BE2C (cell line): ENCODE results near the gene METRN.
A peak's percentile ranks its signal among the peaks of the same experiment; 100 is the strongest.

Source experiments
- DNase-seq: peaks from one replicate; pipeline ENCODE4 v3.0.0-alpha.2; 2020
- H3K27me3 ChIP-seq: fragments of 250-450 bp; sonication (Bioruptor Pico); 2 replicates; pipeline ENCODE4 v1.5.1; 2020; ENCODE audit warnings: mild to moderate bottlenecking
- H3K36me3 ChIP-seq: fragments of 250-450 bp; sonication (Bioruptor Pico); 2 replicates; pipeline ENCODE4 v1.5.1; 2020; ENCODE audit warnings: mild to moderate bottlenecking
- H3K4me1 ChIP-seq: fragments of 250-450 bp; sonication (Bioruptor Pico); 2 replicates; pipeline ENCODE4 v1.5.1; 2020
- H3K4me3 ChIP-seq: 2 replicates; pipeline ENCODE4 v1.5.1; 2011; ENCODE audit warnings: low read depth, low read length
- H3K9me3 ChIP-seq: fragments of 250-450 bp; sonication (Bioruptor Pico); 2 replicates; pipeline ENCODE4 v1.5.1; 2020
- CTCF ChIP-seq: IDR thresholded peaks from 2 replicates; pipeline ENCODE4 v1.5.1; 2012; ENCODE audit warnings: mild to moderate bottlenecking, low read depth, low read length

Gene METRN

DNA sequence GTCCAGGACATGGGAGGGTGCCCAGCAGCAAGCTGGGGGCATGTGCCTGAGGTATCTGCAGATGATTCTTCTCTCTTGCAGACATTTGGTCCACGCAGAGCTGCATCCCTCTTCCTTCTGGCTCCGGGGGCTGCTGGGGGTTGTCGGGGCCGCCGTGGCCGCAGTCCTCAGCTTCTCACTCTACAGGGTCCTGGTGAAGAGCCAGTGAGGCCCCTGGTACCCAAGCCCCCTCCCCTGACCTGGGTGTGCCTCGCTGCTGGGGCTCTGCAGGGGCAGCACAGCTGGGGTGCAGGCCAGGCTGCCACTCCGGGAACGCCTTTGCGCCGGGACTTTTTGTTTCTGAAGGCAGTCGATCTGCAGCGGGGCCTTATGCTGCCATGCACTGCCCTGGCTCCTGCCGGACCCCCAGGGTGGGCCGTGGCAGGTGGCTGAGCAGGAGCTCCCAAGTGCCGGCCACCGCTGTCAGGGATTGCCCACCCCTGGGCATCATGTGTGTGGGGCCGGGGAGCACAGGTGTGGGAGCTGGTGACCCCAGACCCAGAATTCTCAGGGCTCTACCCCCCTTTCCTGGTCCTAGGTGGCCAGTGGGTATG, 41.4 kb upstream of the METRN start:
- TF ChIP-seq CTCF, result no peak
- DNase-seq, result no peak
- no peaks in the 10 kb centered on the region for H3K9me3 ChIP-seq
- H3K27me3 ChIP-seq, result no peaks in the 10 kb centered on the region
- 0 out of 2 replicates have a peak, but pooled peaks cover 4% of the 10 kb centered on the region for H3K4me1 ChIP-seq
- H3K36me3 ChIP-seq, result peaks cover 54% of the 10 kb centered on the region
- H3K4me3 ChIP-seq, result no peak overlapping the region

- no peaks in the 10 kb centered on the region for H3K27me3 ChIP-seq
- no peak overlapping the region for H3K4me3 ChIP-seq
- H3K36me3 ChIP-seq, result peaks cover 47% of the 10 kb centered on the region
- no peak for DNase-seq
- TF ChIP-seq CTCF, result no peak
- no peaks in the 10 kb centered on the region for H3K9me3 ChIP-seq
- H3K4me1 ChIP-seq, result peaks cover 7% of the 10 kb centered on the region
Measured at GRCh38 chr16:674214-674881, 40.6 kb upstream of the METRN start.

- Histone ChIP-seq H3K36me3 (peaks cover 39% of the 10 kb centered on the region), H3K4me3 (peak within 1 kb of the TSS; percentile 24; the same call in 1 of the 2 replicates), H3K4me1 (peaks cover 7% of the 10 kb centered on the region), H3K27me3 (no peaks in the 10 kb centered on the region), H3K9me3 (no peaks in the 10 kb centered on the region)
- DNase-seq, result peak; percentile 53
- no peak for TF ChIP-seq CTCF
Measured at GRCh38 chr16:674968-675883, 39.7 kb upstream of the METRN start, which contains the start of gene RHBDL1. TSS of gene RHBDL1 (plus strand) at chr16:675671. CDS start at chr16:675791, 120 bp downstream.

DNA sequence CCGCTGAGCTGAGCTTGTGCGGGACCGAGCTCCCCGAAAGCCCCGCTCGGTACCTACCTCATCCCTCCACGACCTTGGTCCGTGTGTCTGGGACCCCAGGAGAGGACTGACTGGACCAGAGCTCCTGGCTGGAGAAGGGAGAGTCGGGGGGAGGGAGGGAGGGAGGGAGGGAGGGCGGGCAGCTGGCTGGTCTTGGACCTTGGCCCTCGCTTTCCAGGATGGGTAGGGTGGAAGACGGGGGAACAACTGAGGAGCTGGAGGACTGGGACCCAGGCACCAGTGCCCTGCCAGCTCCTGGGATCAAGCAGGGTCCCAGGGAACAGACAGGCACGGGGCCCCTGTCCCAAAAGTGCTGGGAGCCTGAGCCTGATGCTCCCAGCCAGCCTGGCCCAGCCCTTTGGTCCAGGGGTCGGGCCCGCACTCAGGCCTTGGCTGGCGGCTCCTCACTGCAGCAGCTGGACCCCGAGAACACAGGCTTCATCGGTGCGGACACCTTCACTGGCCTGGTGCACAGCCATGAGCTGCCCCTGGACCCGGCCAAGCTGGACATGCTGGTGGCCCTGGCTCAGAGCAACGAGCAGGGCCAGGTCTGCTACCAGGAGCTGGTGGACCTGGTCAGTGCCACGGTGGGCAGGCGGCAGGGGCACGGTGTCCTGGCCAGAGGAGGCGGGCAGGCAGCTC, 38.9 kb upstream of the METRN start:
- no peak for DNase-seq
- TF ChIP-seq CTCF, result no peak
- H3K36me3 ChIP-seq, result peaks cover 32% of the 10 kb centered on the region
- peaks cover 7% of the 10 kb centered on the region for H3K4me1 ChIP-seq
- no peaks in the 10 kb centered on the region for H3K9me3 ChIP-seq
- H3K27me3 ChIP-seq, result no peaks in the 10 kb centered on the region
- no peak overlapping the region for H3K4me3 ChIP-seq

DNA sequence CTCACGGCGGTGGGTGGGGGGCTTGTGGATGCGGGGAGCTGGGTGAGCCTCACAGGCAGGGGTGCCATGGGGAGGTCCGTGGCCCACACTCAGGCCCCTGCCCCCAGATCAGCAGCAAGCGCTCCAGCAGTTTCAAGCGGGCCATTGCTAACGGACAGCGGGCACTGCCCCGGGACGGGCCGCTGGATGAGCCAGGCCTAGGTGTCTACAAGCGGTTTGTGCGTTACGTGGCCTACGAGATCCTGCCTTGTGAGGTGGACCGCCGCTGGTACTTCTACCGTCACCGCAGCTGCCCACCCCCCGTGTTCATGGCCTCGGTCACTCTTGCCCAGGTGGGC, 38.4 kb upstream of the METRN start:
- TF ChIP-seq CTCF, result no peak
- no peak for DNase-seq
- Histone ChIP-seq H3K27me3 (no peaks in the 10 kb centered on the region), H3K9me3 (no peaks in the 10 kb centered on the region), H3K36me3 (peaks cover 32% of the 10 kb centered on the region), H3K4me1 (peaks cover 10% of the 10 kb centered on the region), H3K4me3 (no peak overlapping the region)
